NCI-H526 treated with DMSO at 0.1 percent for 48 hours (cell line): ENCODE measurements around the gene SLC28A1.
"Not testable (repeated sequence)": the region's sequence is repeated elsewhere in the genome, so short reads cannot be mapped to it uniquely, and the experiment has no call there.

ENCODE experiments used
- DNase-seq: peaks from one replicate; lab custom pipeline; 2025; lab: John Stamatoyannopoulos, UW

SLC28A1 gene, protein sequence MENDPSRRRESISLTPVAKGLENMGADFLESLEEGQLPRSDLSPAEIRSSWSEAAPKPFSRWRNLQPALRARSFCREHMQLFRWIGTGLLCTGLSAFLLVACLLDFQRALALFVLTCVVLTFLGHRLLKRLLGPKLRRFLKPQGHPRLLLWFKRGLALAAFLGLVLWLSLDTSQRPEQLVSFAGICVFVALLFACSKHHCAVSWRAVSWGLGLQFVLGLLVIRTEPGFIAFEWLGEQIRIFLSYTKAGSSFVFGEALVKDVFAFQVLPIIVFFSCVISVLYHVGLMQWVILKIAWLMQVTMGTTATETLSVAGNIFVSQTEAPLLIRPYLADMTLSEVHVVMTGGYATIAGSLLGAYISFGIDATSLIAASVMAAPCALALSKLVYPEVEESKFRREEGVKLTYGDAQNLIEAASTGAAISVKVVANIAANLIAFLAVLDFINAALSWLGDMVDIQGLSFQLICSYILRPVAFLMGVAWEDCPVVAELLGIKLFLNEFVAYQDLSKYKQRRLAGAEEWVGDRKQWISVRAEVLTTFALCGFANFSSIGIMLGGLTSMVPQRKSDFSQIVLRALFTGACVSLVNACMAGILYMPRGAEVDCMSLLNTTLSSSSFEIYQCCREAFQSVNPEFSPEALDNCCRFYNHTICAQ

DNA sequence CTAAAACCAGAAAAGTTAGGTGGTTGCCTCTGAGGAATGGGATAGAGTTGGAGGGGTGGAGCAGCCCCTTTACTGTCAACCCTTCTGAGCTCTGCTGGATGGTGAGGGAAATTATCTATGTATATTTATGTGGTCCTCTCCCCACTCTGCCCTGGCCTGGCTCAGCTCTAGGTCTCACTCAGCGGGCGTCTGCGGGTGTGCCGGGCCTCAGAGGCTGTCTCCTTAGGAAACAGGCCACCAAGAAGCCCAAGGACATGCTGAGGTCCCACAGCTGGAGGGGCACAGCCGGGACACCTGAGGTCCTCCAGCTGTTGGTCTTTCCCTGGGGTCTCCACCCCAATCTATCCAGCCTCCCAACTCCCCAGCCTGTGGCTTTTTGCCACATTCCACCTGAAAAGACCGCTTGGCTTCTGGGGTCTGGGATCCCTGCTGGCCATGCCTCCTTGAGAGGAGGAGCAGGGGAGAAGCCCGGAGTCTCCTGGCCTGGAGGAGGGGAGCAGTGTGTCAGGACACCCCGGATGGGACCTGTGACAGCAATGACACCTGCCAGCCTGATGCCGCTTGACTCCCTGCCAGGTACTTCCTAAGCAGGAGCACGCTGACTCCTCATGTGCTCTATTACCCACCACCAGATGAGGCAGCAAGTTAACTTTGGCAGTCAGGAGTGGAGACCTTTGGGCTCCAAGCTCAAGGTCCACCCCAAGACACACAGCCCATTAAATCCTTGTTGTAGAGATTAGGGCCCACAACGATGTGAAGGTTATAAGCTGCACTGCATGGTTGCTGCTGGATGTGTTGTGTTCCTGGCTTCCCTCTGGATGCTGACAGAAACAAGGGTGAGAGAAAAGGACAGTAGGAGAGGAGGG, at the start of gene SLC28A1:
SLC28A1 (plus strand) TSS at position 747 of the 866 bp plus-strand sequence. CDS start 3,099 bp downstream, outside the sequence.
- DNase-seq: no peak

GRCh38 chr15:84834969-84835368, 49.5 kb upstream of the SLC28A1 start:
- DNase-seq: no peak

DNA sequence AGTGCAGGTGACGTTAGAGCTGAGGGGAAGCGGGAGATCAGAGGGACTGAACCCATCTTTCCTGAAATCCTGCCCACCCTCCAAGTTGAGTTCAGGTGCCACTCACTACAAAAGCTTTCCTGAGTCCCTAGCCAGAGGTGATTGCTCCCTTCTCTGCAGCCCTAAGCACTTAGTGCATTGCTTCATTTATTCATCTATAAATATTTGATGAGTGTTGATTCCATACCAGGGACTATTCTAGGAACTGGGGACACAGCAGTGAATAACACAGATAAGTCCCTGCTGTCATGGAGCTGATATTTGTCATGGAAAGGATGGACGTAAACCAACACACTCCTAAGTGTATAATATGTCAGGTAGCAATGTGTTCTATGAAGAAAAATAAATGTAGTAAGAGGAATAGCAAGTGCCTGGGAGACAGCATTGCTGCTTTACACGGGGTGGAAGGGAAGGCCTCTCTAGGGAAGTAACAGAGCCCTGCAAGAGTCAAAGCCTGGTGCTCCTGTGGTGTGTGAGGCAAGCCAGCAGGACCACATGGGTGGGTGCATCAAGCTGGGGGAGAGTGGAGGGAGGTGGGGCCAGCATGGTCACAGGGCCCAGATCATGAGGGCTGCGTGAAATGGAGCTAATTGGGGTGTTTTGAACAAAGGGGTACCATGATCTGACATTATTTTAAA, 48.7 kb upstream of the SLC28A1 start:
- DNase-seq: no peak

DNA sequence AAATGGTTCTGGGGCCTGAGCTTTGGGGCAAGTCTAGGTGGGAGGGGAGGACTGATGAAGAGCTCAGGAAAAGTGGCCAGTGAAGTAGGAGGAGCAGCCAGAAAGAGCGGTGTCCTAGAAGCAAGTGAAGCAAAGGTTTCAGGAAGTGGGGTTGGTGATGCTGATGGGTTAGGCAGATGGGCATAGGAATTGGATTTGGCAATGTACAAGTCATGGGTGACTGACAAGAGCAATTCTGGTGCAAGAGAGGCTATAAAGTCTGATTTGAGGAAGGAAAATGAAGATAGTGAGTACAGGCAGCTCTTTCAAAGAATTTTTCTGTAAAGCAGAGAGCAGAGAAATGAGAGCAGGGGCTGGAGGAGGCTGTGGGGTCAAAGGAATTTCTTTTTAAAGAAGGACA, 47.6 kb upstream of the SLC28A1 start:
- DNase-seq: no peak

GRCh38 chr15:84839714-84840113, 44.7 kb upstream of the SLC28A1 start:
- no peak for DNase-seq

GRCh38 chr15:84840255-84840654, 44.2 kb upstream of the SLC28A1 start:
- DNase-seq: no peak

GRCh38 chr15:84840741-84841429, 43.6 kb upstream of the SLC28A1 start:
- no peak for DNase-seq

DNA sequence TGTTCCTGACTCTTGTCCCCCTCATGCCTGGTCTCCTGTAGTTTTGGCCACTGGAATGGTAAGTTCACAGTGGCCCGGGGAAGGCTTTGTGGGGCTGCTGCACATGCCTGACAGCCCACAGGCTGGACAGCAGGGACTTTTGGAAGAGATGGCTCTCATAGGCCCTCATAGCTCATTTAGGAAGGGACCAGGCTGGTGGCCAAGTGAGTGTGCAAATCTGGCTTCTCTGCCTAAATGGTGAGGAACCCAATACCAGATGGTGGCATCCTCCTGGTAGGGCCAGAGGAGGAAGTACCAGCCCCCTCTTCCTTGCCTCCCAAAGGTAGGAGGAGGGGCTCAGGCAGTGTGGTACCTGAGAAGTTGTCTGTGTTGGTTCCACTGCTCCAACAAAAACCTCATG, 41.7 kb upstream of the SLC28A1 start:
- DNase-seq: no peak

GRCh38 chr15:84844964-84845363, 39.5 kb upstream of the SLC28A1 start:
- no peak for DNase-seq

DNA sequence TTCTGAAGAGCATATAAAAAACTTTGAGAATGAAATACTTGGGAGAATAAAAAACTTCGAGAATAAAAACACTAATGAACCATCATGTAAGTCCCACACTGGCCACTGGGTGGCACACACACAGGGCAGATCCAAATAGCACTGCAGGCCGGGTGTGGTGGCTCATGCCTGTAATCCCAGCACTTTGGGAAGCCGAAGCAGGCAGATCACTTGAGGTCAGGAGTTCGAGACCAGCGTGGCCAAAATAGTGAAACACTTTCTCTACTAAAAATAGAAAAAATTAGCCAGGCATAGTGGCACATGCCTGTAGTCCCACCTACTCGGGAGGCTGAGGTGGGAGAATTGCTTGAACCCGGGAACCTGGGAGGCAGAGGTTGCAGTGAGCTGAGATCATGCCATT, 38.8 kb upstream of the SLC28A1 start:
- not testable (repeated sequence) for DNase-seq

- DNase-seq: no peak
Observed at GRCh38 chr15:84846269-84846668, 38.2 kb upstream of the SLC28A1 start.

- no peak for DNase-seq
Observed at GRCh38 chr15:84847382-84847781, 37.1 kb upstream of the SLC28A1 start.

DNA sequence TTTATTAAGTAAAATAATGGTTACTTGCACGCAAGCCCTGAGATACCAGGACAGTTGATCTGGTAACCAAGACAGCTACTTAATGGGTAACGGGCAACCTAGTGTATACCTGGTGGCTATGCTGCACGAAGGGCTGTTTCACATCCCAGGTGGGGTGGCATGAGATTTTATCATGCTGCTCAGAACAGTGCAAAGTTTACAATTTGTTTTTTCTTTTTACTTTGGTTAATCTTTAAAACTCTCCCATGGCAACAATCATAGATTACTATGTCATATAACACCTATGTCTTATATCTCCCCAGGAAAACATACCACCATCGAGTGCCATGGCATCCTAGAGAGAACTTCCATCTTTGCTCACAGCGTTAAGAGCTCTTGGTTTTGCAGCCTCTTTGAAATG, 32.2 kb upstream of the SLC28A1 start:
- no peak for DNase-seq

- no peak for DNase-seq
Observed at GRCh38 chr15:84855136-84855535, 29.3 kb upstream of the SLC28A1 start.

- DNase-seq: no peak
Observed at GRCh38 chr15:84855765-84856164, 28.7 kb upstream of the SLC28A1 start.

DNA sequence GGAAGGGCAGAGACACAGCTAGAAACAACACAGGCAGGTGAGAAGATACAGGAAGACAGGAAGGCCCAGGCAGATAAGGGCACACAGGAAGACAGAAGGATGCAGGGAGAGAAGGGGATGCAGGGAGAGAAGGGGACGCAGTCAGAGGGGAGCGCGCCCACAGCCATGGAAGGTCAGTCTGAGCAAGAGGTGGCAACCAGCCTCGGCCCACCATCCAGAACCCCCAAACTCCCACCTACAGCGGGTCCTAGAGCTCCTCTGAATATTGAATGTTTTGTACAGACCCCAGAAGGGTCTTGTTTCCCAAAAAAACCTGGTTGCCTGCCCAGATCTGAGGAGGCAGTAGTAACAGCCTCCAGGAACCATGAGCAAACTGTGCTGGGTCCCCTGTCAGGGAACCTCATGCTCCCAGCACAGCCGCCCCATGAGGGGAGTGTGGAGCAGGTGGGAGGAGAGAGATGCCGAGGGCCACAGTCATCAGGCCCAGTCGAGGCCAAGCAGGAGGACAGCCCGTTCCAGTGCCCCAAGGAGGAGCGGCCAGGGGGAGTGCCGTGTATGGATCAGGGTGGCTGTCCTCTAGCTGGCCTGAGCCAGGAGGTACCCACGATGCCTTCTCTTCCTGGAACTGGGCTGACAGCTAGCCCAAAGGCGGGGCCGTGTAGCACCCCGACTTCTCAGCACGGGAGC, 27.6 kb upstream of the SLC28A1 start:
- DNase-seq: no peak

DNA sequence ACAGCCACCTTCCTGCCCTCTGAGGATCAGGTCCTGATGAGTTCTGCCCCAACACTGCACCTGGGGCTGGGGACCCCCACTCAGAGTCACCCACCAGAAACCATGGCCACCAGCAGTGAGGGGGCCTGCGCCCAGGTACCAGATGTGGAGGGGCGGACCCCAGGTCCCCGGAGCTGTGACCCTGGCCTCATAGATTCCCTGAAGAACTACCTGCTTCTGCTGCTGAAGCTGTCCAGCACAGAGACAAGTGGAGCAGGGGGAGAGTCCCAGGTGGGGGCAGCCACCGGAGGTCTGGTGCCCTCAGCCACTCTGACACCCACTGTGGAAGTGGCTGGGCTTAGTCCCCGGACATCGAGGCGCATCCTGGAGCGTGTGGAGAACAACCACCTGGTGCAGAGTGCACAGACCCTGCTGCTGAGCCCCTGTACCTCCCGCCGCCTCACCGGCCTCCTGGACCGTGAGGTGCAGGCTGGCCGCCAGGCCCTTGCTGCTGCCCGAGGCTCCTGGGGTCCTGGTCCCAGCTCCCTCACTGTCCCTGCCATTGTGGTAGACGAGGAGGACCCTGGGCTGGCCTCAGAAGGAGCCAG, 27.0 kb upstream of the SLC28A1 start:
- DNase-seq: no peak

- DNase-seq: no peak
Observed at GRCh38 chr15:84858231-84858630, 26.2 kb upstream of the SLC28A1 start.

GRCh38 chr15:84859144-84859543, 25.3 kb upstream of the SLC28A1 start:
- no peak for DNase-seq

- DNase-seq: no peak
Observed at GRCh38 chr15:84859651-84860050, 24.8 kb upstream of the SLC28A1 start.
